GM19397 (cell line): ENCODE data around the gene CLIC5.

Source experiments
- ATAC-seq: cut with Tn5 transposase; IDR thresholded peaks from one replicate; pipeline ENCODE4 v1.9.1; 2021; ENCODE audit warnings: mild to moderate bottlenecking, moderate library complexity; ENCODE audit not compliant: unreplicated experiment

Gene CLIC5

DNA sequence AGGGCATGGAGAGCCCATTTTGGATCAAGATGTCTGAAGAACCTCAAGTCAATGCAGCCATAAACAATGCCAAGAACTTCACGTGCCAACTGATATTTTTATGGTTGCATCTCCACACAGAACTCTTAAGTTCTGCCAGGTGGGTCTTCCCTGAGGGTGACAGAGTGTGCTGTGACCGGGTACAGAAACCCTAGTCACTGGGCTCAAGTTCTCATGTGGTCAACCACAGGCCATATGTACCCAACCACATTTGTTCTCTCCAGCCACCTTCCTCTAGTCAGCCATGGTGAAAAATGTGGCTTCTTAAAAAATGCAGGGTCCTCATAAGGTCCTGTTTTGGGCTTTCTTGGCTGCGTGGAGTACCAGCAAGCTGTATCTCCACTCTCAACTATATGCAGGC lies 48.9 kb downstream of the CLIC5 start:
- no peak for ATAC-seq

DNA sequence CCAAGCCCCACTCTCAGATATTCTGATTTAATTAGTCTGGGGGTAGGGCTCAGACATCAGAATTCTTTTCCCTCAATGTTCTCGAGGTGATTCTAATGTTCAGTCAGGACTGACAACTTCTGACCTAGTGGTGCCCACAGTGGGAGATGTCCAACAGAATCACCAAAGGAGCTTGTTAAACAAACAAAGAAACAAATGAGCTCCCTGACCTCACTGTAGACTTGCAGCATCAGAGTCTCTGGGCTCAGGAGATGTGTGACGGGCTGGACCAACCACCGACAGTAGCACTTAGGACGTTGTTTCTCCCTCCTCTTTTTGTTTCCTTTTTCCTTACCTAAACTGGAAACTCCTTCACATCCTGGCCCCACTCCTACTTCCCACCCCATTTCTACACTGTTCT lies 49.3 kb downstream of the CLIC5 start:
- ATAC-seq: no peak

GRCh38 chr6:45965792-45966191 lies 49.9 kb downstream of the CLIC5 start:
- no peak for ATAC-seq

GRCh38 chr6:45965007-45965406 lies 50.7 kb downstream of the CLIC5 start:
- ATAC-seq: no peak

GRCh38 chr6:45964300-45964699 lies 51.4 kb downstream of the CLIC5 start:
- no peak for ATAC-seq

GRCh38 chr6:45963896-45964295 lies 51.8 kb downstream of the CLIC5 start:
- ATAC-seq: no peak

DNA sequence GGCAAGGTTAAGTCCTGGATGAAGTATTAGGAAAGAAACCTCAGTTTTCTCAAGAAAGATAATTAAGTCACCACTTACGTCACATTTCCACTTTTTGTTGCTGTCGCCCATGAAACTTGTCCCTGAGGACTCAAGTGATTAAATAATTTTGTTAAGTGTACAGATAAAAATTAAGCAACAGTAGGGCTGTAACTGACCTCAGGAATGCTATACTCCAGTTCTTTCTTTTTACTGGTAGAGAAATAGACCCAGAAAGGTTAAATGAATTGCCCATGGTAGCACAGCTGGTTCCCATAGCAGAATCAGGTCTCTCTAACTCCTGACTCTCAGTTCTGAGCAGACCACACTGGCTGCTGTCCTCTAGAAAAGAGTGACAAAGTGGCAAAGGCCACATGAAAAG lies 54.5 kb downstream of the CLIC5 start:
- no peak for ATAC-seq

DNA sequence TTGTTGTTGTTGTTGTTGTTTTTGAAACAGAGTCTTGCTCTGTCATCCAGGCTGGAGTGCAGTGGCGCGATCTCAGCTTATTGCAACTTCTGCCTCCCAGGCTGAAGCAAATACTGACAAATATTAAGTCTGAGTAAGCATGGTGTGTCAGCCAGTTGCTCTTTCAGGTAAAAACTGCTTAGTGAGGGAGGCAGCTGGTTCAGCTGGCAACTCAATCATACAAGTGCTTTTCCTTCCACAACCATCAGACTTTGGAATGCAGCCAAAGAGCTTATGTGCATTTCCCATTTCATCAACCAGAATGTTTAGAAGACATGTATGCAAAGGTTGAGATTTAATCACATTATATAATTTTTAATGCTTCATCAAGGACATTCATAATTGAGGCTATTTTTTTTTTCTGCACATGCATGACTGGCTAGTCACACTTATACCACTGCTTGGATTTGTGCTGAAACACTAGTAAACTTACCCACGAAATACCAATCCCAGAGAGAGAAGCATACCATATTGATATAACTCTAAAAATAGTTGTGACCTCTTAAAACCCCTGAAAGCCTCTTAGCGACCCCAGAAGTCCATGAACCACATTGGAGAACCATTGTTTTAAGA lies 56.0 kb downstream of the CLIC5 start:
- no peak for ATAC-seq

DNA sequence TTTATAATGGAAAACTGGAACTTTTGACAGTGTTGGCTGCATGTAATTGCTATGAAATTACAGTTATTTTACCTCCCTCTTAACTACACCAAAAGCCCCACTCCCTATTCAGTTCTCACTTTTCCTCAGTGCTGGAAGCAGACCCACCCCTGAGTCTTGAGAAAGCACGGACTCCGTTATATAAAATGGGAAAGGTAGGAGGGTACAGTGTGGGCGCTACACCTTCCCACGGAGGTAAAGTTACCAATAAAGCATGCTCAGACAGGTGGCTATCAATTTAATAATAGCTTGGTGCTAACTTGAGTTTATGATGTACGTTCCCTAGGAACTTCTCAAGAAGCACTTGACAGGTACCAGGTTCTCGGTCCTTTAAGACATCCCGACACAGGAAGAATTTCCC lies 59.0 kb downstream of the CLIC5 start:
- ATAC-seq: no peak

- ATAC-seq: no peak
Observed at GRCh38 chr6:45956176-45956575, 59.5 kb downstream of the CLIC5 start.

GRCh38 chr6:45955597-45955996 lies 60.1 kb downstream of the CLIC5 start:
- no peak for ATAC-seq

DNA sequence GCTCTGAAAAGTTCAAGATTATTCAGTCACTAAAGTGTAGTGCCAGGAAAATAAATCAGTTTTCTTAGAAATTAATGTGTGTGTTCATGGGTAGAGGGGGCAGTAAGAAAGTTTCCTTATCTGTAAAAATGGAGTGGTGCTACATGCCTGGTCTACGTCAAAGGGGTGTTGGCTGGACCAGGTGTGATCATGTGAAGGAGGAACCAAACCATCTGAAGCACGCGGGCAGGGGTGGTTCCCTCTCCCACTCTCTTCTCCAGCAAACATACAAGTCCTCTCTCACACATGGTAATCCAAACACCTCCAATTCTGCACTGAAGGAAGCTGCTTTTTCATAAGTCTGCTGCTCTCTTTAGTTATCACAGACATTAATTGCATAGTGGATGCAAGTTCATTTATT lies 63.1 kb downstream of the CLIC5 start:
- ATAC-seq: no peak

- no peak for ATAC-seq
Observed at GRCh38 chr6:45952168-45952529, 63.5 kb downstream of the CLIC5 start.

DNA sequence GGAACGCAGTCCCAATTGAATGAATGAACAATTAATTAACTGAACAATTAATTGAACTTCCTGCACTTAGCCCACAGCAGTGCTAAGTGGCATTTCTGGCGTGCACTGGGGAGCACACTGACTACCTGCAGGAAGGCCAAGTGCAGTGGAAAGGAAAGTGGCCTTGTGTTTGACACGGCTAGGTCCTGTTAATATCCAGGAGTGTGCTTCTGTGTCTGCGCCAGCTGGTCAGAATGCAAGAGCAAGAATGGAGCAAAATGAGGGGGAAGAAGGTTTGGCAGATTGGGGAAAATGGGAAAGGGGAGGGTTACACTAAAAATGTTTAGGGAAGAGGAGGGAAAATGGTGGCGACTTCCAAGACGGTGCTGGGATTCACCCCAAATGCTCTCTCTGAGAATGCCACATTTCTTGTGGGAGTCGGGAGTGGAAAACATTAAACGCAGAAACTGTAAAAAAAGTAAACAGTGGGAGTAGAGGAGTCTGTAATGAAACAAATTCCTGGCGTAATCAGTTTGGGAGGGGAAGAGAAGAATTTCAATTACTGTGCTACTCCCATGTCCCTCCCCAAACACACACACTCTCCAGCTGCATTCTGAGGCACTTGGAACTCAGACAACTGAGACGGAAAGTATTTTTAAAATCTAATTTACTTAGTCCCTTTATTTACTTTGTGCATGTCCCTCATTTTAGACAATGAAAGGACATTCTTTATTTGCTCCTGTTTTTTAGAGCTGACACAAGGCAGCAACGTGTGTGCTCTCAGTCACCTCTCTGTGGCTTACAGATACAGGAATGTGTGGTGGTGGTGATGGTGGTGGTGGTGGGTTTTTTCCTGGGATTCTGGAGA lies 64.1 kb downstream of the CLIC5 start:
- no peak for ATAC-seq

- no peak for ATAC-seq
Observed at GRCh38 chr6:45949256-45949655, 66.4 kb downstream of the CLIC5 start.

DNA sequence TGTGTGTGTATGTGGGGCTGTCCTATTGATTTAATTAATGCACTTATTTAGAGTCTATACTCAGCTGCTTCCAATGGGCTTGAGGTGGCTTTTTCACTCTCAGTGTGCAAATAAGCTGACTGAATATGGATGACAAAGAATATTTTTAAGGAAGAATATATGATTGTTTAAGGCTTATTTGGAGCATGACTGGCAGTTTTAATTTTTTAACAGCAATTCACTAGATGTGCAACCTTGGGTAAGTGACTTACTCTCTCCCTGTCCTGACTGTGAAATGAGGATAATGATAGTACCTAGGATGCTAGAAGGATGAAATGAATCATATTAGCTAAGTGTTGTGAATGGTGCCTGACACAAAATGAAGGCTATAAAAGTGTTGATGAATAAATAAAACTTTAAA lies 67.9 kb downstream of the CLIC5 start:
- ATAC-seq: no peak

- no peak for ATAC-seq
Observed at GRCh38 chr6:45946887-45947286, 68.8 kb downstream of the CLIC5 start.

- ATAC-seq: no peak
Observed at GRCh38 chr6:45946352-45946751, 69.3 kb downstream of the CLIC5 start.

- no peak for ATAC-seq
Observed at GRCh38 chr6:45942953-45943352, 72.7 kb downstream of the CLIC5 start.

- no peak for ATAC-seq
Observed at GRCh38 chr6:45933855-45934254, 81.8 kb downstream of the CLIC5 start.

DNA sequence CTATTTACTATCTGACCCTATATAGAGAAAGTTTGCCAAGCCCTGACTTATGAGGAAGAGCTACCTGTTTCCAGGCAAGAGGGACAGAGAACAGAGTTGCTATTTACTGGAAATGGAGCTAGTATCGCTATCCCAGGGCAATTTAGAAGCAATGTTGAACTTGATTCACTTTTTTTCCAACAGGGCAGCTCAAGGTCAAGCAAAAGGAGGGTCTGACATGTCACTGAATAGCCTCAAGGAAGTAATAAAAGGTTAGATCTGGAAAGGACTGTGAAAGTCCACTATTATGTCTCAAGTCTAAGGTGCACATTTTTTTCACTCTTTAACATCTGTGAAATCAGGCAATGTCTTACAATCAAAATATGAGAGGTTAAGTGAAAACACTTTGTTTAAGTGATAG lies 84.4 kb downstream of the CLIC5 start:
- ATAC-seq: no peak

DNA sequence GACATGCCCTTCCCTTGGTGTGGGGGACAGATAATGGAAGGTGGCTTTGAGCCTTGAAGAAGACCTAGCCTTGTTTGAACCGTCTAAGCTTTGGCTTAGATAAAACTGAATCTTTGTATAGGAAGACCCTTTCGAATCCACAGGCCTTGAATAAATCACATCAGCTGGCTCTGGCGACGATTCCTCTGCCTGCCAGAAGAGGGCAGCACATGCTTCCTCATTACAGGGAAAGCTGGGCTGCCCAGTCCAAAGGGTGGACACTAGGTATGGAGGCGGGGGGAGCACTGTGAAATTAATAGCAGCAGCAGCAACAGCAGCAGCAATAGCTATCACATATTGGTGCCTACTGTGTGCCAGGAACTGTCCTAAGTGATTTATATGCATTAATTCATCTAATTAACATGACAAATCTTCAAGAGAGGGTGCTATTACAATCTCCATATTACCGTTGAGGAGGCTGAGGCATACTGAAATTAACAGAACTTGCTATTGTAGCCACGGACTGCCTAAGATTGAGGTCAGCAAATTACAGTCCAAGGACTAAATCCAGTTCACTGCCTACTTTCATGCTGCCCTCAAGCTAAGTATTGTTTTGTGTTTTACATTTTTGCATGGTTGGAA lies 85.1 kb downstream of the CLIC5 start:
- no peak for ATAC-seq
